Measurements from ENCODE around the gene TMEM25.
"Not testable (repeated sequence)": the region's sequence is repeated elsewhere in the genome, so short reads cannot be mapped to it uniquely, and the experiment has no call there.

The TMEM25 gene

DNA sequence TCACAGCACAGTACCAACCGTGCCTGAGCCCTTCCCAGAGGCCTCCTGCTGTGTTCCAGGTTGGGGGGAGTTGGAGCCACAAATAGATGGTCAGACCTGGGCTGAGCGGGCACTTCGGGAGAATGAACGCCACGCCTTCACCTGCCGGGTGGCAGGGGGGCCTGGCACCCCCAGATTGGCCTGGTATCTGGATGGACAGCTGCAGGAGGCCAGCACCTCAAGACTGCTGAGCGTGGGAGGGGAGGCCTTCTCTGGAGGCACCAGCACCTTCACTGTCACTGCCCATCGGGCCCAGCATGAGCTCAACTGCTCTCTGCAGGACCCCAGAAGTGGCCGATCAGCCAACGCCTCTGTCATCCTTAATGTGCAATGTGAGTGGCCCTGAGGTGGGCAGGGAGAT is 1.1 kb downstream of the TMEM25 start:
- no peak for DNase-seq

DNA sequence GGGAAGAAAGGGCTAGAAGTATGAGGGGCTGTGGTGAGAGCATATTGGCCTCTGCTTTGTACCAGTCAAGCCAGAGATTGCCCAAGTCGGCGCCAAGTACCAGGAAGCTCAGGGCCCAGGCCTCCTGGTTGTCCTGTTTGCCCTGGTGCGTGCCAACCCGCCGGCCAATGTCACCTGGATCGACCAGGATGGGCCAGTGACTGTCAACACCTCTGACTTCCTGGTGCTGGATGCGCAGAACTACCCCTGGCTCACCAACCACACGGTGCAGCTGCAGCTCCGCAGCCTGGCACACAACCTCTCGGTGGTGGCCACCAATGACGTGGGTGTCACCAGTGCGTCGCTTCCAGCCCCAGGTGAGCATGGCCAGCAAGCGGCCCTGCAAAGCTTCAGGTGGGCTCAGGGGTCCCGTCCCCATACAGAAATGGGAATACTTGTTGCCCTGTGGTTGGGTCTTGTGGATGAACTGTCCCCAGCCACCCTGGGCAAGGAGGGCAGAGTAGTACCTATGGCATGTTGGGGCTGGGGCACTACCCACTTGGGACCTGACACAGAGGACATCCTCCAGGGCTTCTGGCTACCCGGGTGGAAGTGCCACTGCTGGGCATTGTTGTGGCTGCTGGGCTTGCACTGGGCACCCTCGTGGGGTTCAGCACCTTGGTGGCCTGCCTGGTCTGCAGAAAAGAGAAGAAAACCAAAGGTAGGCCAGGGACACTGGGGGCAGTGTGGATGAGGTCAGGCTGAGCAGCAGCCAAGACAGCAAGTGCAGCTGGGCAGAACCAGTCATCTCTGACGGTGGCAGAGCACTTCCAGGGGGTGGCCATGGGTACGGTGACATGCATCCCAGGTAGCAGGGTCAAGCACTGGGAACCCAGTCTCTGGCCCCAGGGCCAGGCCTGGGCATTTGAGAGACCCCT is 2.1 kb downstream of the TMEM25 start:
- DNase-seq: no peak

DNA sequence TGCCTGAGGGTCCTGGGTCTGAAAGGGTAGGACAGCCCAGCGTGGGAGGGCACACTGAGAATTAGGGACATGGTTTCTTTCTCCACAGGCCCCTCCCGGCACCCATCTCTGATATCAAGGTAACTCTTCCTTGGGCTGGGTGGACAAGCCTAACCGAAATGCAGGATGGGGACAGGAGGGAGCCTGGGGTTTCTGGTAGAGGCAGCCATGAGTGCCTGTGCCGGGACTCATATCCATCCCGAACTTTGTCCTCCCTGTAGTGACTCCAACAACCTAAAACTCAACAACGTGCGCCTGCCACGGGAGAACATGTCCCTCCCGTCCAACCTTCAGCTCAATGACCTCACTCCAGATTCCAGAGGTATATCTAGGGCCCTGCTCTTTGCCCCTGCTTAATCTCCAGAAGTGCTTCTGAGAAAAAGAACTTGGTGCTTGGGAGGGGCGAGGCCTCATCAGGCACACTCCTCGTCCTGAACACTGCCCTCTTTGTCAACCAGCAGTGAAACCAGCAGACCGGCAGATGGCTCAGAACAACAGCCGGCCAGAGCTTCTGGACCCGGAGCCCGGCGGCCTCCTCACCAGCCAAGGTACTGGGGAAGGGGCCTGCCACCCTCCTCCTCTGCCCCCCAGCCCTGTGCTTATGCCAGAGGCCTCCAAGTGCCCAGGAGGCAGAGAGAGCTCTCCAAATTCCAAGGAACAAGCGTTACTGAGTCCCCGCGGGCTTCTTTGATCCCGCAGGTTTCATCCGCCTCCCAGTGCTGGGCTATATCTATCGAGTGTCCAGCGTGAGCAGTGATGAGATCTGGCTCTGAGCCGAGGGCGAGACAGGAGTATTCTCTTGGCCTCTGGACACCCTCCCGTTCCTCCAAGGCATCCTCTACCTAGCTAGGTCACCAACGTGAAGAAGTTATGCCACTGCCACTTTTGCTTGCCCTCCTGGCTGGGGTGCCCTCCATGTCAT is 3.1 kb downstream of the TMEM25 start:
- DNase-seq: peak in 32 of 58 donors; percentile 6 to 67 (median 28)

DNA sequence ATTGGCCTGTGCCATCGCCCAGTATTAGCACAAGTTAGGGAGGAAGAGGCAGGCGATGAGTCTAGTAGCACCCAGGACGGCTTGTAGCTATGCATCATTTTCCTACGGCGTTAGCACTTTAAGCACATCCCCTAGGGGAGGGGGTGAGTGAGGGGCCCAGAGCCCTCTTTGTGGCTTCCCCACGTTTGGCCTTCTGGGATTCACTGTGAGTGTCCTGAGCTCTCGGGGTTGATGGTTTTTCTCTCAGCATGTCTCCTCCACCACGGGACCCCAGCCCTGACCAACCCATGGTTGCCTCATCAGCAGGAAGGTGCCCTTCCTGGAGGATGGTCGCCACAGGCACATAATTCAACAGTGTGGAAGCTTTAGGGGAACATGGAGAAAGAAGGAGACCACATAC is 4.3 kb downstream of the TMEM25 start:
- no peak for DNase-seq

DNA sequence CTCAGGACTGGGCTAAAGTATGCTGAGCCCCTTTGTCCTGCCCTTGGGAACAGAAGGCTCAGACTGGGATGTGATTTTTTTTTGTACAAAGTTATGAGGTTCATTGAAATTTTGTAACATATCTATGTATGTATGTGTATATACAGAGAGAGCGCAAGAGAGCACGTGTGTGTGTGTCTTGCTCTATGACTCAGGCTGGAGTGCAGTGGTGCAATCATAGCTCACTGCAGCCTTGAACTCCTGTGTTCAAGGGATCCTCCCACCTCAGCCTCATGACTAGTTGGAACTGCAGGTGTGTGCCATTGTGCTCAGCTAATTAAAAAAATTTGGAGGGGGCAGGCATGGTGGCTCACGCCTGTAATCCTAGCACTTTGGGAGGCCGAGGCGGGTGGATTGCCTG is 5.7 kb downstream of the TMEM25 start:
- no peak for DNase-seq

DNA sequence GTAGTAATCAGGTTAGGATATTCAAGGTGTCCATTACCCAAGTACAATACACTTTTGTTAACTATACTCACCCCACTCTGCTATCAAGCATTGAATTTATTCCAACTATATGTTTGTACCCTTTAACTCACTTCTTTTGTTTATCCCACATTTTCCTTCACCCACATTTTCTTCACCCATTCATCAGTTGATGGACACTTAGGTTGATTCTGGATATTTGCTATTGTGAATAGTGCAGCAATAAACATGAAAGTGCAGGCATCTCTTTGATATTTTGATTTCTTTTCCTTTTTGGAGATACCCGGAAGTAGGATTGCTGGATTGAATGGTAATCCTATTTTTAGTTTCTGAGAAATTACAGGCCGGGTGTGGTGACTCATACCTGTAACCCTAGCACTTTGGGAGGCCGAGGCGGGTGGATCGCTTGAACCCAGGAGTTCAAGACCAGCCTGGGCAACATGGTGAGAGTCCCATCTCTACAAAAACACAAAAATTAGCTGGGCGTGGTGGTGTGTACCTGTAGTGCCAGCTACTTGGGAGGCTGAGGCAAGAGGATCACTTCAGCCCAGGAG is 6.5 kb downstream of the TMEM25 start:
- DNase-seq: no peak

DNA sequence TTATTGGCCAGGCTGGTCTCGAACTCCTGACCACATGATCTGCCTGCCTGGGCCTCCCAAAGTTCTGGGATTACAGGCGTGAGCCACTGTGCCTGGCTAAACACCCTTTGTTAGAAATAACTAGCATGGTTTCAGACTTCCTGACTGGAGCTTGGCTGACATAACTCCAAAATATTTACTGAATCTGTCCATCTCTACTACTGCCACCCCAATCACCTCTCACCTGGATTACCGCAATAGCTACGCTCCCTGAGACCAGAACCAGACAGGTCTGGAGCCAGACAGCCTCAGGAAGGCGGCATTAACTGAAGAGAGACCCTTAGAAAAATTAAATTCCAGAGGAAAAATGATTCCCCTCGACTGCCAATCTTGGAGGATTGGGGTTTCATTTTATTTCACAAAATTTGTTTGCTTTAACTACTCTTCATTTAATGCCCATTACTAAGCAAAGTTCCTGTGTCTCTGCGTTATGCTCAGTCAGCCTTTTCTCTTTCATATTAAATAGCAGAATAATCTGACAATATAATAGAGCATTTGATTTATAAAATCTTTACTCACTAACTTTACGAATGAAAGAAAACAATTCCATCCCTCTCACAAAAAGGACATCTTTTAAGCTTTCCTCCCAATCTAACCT is 13.1 kb downstream of the TMEM25 start:
- no peak for DNase-seq

DNA sequence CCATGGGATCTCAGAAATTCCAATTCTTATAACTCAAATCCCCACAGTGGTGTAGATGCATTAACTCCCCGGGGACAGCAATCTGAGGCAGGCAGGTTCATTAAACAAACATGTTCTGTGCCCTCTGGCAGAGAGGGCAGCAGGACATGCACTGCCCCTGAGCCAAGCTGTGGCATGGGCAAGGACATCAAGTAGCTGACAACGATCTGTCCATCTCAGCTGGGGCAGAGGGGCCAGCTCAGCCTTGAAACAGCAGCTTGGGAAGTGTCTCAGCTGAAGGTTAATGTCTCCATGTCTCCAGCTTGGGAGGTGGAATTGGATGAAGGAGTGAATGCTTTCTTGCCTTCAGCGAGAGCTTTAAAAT is 13.6 kb downstream of the TMEM25 start:
- no peak for DNase-seq

DNA sequence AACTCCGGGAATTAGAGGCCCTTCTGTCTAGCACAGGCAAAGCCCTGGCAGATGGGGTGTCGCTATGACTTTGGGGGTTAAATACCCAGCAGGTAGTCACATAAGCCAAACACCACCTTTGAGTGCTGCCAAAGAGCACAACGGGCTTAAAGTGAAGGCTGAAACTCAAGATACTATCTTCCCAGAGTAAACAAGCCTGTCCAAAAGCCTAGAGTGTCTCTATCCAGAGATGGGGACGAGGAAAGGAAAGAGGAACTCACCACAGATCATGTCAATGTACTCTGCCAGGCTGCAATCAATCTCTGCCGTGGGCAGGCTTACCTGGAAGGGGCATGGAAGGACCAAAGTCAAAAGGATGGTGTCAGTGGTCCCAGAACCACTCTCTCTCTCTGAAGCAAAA is 14.5 kb downstream of the TMEM25 start:
- DNase-seq: no peak

DNA sequence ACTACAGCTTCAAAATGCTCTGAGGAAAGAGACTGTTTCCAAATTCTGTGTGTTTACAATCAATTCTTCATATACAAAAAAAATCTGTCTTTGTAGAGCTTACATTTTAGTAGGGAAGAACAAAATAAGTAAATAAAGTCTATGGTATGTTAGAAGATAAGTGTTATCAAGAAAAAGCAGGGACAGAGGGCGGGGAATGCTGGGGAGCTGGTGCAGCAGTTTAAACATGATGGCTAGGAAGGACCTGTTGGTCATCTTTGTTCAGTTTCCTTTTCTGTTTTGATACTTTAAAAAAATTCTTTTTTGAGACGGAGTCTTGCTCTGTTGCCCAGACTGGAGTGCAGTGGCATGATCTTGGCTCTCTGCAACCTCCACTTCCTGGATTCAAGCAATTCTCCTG is 16.1 kb downstream of the TMEM25 start:
- DNase-seq: no peak

DNA sequence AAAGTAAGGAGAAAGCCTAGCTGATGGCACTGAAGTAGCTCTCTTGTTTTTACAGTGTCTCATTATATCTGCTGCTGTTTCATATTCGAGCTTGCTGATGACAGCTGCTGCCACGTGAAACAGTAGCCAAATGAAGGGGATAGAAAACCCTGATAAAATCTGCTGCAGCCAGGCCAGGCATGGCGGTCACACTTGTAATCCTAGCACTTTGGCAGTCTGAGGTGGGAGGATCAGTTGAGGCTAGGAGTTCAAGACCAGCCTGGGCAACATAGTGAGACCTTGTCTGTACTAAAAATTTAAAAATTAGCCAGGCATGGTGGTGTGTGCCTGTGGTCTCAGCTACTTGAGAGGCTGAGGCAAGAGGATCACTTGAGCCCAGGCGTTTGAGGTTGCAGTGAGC is 21.3 kb downstream of the TMEM25 start:
- DNase-seq: no peak

DNA sequence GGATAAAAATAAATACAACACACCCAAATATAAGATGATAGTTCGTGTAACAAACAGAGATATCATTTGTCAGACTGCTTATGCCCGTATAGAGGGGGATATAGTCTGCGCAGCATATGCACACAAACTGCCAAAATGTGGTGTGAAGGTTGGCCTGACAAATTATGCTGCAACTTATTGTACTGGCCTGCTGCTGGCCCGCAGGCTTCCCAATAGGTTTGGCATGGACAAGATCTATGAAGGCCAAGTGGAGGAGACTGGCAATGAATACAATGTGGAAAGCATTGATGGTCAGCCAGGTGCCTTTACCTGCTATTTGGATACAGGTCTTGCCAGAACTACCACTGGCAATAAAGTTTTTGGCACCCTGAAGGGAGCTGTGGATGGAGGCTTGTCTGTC is 29.8 kb downstream of the TMEM25 start:
- DNase-seq: no peak

DNA sequence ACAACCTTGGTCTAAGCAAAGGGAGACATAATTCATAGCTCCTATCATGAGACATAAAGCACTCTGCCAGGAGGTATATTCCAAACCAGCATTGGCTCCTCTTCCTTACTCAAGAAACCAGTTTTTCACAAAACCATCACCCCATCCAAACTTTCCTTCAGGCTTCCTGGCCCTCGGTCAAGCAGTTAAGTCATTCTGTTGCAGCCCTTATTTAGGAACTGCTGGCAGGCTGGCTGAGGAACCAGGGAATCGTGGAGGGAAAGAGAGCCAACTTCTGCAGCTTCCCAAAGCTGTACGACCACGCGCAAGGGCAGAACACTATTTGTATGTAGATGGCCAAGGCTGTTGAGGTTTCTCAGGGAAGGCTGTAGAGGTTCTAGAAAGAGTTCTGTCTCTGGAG is 34.1 kb downstream of the TMEM25 start:
- DNase-seq: peak in 27 of 58 donors; percentile 3 to 30 (median 12)

DNA sequence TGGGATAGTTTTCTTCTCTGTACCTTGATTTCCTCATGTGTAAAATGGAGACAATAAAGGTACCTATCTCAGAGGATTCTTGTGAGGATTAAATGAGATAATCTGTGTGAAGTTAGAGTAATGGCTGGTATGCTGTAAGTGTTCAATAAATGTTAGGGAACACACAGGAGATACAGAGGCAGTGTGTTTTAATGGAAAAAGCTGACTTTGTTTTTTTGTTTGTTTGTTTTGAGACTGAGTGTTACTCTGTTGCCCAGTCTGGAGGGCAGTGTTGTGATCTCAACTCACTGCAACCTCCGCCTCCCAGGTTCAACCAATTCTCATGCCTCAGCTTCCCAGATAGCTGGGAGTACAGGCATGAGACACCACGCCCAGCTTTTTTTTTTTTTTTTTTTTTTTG is 38.7 kb downstream of the TMEM25 start:
- DNase-seq: no peak

DNA sequence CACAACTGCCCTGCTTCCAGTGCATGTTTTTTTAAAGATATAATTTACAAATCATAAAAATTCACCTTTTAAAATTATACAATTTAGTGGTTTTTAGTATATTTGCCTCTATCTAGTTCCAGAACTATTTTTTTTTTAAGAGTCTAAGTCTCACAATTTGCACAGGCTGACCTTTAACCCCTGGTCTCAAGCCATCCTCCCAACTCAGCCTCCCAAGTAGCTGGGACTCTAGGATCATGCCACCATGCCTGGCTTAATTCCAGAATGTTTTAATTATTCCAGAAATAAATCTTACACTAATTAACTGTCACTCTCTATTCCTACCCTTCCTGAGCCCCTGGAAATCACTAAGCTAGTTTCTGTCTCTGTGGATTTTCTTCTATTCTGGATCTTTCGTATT is 39.8 kb downstream of the TMEM25 start:
- no peak for DNase-seq

DNA sequence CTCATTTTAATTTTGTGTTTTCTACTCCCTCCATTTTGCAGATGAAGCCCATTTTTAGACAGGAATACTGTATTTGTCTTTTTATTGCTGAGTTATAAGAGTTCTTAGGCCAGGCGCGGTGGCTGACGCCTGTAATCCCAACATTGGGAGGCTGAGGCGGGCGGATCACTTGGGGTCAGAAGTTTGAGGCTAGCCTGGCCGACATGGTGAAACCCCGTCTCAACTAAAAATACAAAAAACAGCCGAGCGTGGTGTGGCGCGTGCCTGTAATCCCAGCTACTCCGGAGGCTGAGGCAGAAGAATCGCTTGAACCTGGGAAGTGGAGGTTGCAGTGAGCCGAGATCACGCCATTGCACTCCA is 40.7 kb downstream of the TMEM25 start:
- peak in 3 of 58 donors; percentile 14 to 25 (median 16) for DNase-seq

DNA sequence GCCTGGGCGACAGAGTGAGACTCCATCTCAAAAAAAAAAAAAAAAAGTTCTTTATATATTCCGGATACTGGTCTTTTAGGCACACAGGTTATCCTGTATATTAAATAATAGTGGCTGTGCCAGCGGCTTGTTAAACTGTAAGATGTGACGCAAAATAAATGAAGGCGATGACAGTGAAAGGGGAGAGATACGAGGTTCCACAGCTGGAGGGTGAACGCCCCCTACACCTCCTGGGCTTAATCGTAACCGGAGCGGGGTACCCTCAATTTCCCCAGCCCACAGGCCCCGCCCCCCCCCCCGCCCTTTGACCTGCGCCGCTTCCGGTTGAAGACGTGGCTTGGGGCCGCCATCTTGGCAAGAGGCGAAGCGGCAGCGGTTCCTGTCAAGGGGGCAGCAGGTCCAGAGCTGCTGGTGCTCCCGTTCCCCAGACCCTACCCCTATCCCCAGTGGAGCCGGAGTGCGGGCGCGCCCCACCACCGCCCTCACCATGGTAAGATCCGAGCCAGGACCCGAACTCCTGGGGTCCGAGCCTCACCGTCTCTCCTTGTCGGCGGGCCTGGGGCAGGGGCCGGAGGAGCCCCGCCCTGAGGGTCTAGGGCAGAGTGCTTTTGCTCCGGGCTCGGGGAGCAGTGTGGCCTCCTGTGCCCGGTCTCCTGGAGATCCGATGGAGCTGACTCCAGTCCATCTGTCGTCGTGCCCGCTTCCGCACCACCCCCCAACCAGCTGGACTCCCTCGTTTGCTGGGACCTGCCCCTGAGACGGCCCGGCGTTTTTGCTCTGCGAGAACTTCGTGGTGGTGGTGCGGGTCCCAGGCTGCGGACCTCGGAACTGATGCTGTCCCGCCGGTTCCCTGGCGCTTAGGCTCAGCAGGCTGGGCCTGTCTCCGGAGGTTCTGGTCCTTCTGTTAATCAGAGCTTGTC is 41.3 kb downstream of the TMEM25 start, which contains the start of gene ARCN1:
ARCN1 (plus strand) TSS at position 349 of the 920 bp plus-strand sequence; CDS start at position 488, 139 bp downstream.
- peak in 57 of 58 donors; percentile 29 to 86 (median 73) for DNase-seq

DNA sequence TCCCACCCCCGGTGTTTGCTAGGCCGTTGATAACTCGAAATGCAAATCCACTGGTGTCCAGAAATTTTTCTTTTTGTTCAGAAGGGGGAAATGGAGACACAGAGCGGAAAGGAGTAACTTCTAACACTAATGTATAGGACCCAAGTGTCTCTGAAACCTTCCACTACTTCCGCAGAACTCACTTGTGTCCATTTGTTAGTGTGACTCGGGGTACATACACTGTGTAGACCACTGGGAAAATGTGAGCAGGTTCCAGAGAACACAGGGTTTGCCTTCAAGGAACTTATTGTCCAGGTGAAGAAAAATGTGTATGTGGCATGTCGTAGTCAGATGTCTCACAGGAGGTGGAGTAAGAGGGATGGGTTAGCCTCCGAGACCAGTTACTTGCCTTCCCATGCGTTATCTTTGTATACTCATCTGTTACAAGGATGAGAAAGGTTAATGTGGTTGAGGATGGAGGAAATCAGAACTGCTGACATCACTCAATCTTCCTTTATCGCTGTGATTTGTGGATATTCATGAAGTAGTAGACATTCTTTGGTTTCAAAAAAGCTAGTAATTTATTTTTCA is 42.1 kb downstream of the TMEM25 start:
- DNase-seq: peak in 1 of 58 donors; percentile 16

DNA sequence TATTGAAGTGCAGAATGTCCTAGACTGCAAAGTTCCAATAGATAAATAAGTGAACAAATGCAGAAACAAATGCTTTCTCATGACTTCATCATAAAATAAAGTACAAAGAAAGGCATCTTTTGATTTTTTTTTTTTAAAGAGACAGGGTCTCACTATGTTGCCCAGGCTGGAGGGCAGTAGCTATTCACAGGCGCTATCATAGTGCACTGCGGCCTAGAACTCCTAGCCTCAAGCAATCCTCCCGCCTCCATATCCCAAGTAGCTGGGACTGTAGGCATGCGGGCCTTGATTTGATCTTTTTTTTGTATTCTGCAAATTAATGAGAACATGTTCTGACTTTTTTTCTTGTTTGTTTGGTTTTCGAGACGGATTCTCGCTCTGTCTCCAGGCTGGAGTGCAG is 43.6 kb downstream of the TMEM25 start:
- DNase-seq: no peak

DNA sequence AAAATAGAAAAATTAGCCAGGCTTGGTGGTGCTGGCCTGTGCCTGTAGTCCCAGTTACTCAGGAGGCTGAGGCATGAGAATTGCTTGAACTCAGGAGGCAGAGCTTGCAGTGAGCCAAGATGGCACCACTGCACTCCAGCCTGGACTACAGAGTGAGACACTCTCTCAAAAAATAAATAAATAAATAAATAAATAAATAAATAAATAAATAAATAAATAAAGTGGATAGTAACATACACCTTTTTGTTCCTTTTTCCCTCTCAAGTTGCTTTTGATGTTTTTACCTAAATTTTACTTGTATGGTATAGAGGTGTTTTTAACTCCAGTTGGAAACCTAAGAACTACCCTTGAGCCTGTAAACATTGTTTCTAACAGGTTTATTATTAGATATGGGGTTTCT is 47.0 kb downstream of the TMEM25 start:
- not testable (repeated sequence) for DNase-seq

Measured in anterior cingulate cortex (tissue), 58 donors.